ENCODE data around the gene MYL5. TPM values are rescaled to one million over a fixed set of nuclear protein-coding genes. Genes with fewer than 3 reads are reported as not detected.

Gene MYL5
- polyA plus RNA-seq, 3 donors = 4.2 to 12.6 (median 7.2) TPM

- DNase-seq = no peak
- 93% methylated on average over 17 of the region's 20 CpGs for WGBS (ENCODE audit: insufficient coverage)
- H3K27me3 Mint-ChIP-seq (ENCODE audit: low read depth in 3 of 3) = peaks cover 2 to 6% (median 4%) of the 10 kb centered on the region in 3 donors
Observed at GRCh38 chr4:626201-627091, 47.9 kb upstream of the MYL5 start.

More at GRCh38 chr4:626201-627091, 47.9 kb upstream of the MYL5 start:
- no peaks in the 10 kb centered on the region for H3K4me1 ChIP-seq (ENCODE audit: control insufficient read depth in 1 of 2, insufficient read depth in 2 of 2, low read length in 2 of 2)
- H3K4me2 ChIP-seq (replicated peaks; ENCODE audit: extremely low read depth, low read length, poor library complexity, severe bottlenecking) = no peak overlapping the region
- intact Hi-C loops (cut with micrococcal nuclease) = no loop called here
- H3K27ac Mint-ChIP-seq = peak overlapping the region in 1 of 7 donors; percentile 33
- H3K9me3 ChIP-seq (replicated peaks in 1 of 2; ENCODE audit: control insufficient read depth in 1 of 2, insufficient read depth in 1 of 2, low read length in 2 of 2) = peaks cover 0 to under 1% of the 10 kb centered on the region in 2 donors
- no peak overlapping the region for H3K9ac ChIP-seq (ENCODE audit: insufficient read depth, low read length, poor library complexity, severe bottlenecking)
- peaks cover under 1 to 13% (median 4%) of the 10 kb centered on the region in 7 donors for H3K9me3 Mint-ChIP-seq
- no peak overlapping the region for H2AFZ ChIP-seq (ENCODE audit: insufficient read depth, low read depth, low read length, poor library complexity, severe bottlenecking)
- no peaks in the 10 kb centered on the region for H3K27me3 ChIP-seq (ENCODE audit: control insufficient read depth in 2 of 2, insufficient read depth in 2 of 2, low read length in 2 of 2)
- H3K36me3 Mint-ChIP-seq = no peaks in the 10 kb centered on the region
- no peak overlapping the region for H3K4me3 ChIP-seq (replicated peaks in 1 of 3; ENCODE audit: low read depth in 2 of 3, low read length in 3 of 3)
- H3K79me2 ChIP-seq (ENCODE audit: insufficient read depth, low read length) = no peaks in the 10 kb centered on the region
- H3K4me3 Mint-ChIP-seq = no peak overlapping the region
- H4K20me1 ChIP-seq (ENCODE audit: insufficient read depth, low read length) = no peaks in the 10 kb centered on the region
- H3K27ac ChIP-seq (ENCODE audit: low read depth in 1 of 2, low read length in 2 of 2) = no peak overlapping the region
- no peak for TF ChIP-seq CTCF (IDR thresholded peaks at IDR 0.05)
- H3K36me3 ChIP-seq (replicated peaks in 1 of 2; ENCODE audit: control insufficient read depth in 1 of 2, insufficient read depth in 2 of 2, low read length in 2 of 2) = no peaks in the 10 kb centered on the region
- peaks cover 3% of the 10 kb centered on the region for H3K4me1 Mint-ChIP-seq

All from CD14-positive monocyte (primary cell).